Endothelial cell of umbilical vein (primary cell): Measurements from ENCODE around the gene B3GALNT2. TPM values are rescaled to one million over a fixed set of nuclear protein-coding genes. Genes with fewer than 3 reads are reported as not detected.
"Not testable (repeated sequence)": the region's sequence is repeated elsewhere in the genome, so short reads cannot be mapped to it uniquely, and the experiment has no call there.

Experiments used
- BruUV-seq: library from RNA; stranded (reverse); fragments of 400-500 nt; replicated peaks from 2 replicates; lab custom pipeline; 2021; lab: Mats Ljungman, UMichigan
- CTCF ChIA-PET: fragments of 300-600, 350-600 bp; sonication (Branson Sonifier 250); formaldehyde crosslinking; loops from one replicate; lab custom pipeline; 2021; ENCODE audit warnings: antibody characterized with exemption, inconsistent platforms; lab: Charles Lee
- POLR2A ChIA-PET: fragments of 300-600, 350-600 bp; sonication (Branson Sonifier 250); formaldehyde crosslinking; loops from one replicate; lab custom pipeline; 2021; ENCODE audit warnings: antibody characterized with exemption, inconsistent platforms; lab: Charles Lee
- DNase-seq: peaks from one replicate; pipeline ENCODE4 v3.0.0-alpha.2; 2011; ENCODE audit warnings: low read depth, low spot score
- FAIRE-seq: peaks from 2 replicates; lab custom pipeline; 2011; peaks lifted over from hg19 to GRCh38; lab: Jason Lieb, UNC
- H2AFZ ChIP-seq: 2 replicates; pipeline ENCODE4 v1.6.0; 2012; ENCODE audit warnings: low read depth, low read length, control low read depth, inconsistent platforms
- H3K27ac ChIP-seq: 2 replicates; pipeline ENCODE4 v1.5.1; 2011; ENCODE audit warnings: low read depth, mild to moderate bottlenecking, control low read depth, low read length, moderate library complexity; ENCODE audit not compliant: insufficient read depth
- H3K27me3 ChIP-seq, 2 experiments: 2 replicates each; pipeline versions ENCODE4 v1.6.0 to v1.6.1; 2011; ENCODE audit warnings: low read length in 2 of 2, mixed read lengths in 1 of 2; ENCODE audit not compliant: control insufficient read depth in 2 of 2, insufficient read depth in 2 of 2
- H3K36me3 ChIP-seq, 2 experiments: 2 replicates in 1 of 2; 3 replicates in 1 of 2; pipeline ENCODE4 v1.5.1; 2011; ENCODE audit warnings: low read length in 2 of 2, mild to moderate bottlenecking in 1 of 2, moderate library complexity in 1 of 2; ENCODE audit not compliant: control insufficient read depth in 2 of 2, insufficient read depth in 2 of 2; ENCODE audit errors: extremely low read depth in 1 of 2
- H3K4me1 ChIP-seq: 3 replicates; pipeline ENCODE4 v1.5.1; 2011; ENCODE audit warnings: mild to moderate bottlenecking, low read length; ENCODE audit not compliant: control insufficient read depth, insufficient read depth; ENCODE audit errors: extremely low read depth
- H3K4me2 ChIP-seq: 2 replicates; pipeline ENCODE4 v1.6.1; 2011; ENCODE audit warnings: low read length, control low read depth, mixed read lengths; ENCODE audit not compliant: insufficient read depth
- H3K4me3 ChIP-seq, 3 experiments: fragments of 200-600 bp in 1 of 3; sonication (generic), shearing (Covaris generic) in 1 of 3; replicated peaks in 1 of 3; 2 replicates each; pipeline ENCODE4 v1.5.1; 2011 to 2016; ENCODE audit warnings: control low read depth in 3 of 3, low read length in 3 of 3, mild to moderate bottlenecking in 2 of 3, inconsistent platforms in 1 of 3, low read depth in 1 of 3, moderate library complexity in 1 of 3; ENCODE audit not compliant: insufficient read depth in 1 of 3
- H3K79me2 ChIP-seq: 2 replicates; pipeline ENCODE4 v1.6.0; 2012; ENCODE audit warnings: low read length, inconsistent platforms; ENCODE audit not compliant: control insufficient read depth, insufficient read depth
- H3K9ac ChIP-seq: replicated peaks from 2 replicates; pipeline ENCODE3; 2011; ENCODE audit warnings: low read length, control low read depth; ENCODE audit not compliant: insufficient read depth; ENCODE audit errors: extremely low read depth
- H3K9me1 ChIP-seq: replicated peaks from 3 replicates; pipeline ENCODE4 v1.6.0; 2011; ENCODE audit warnings: mild to moderate bottlenecking, low read length; ENCODE audit not compliant: control insufficient read depth, insufficient read depth; ENCODE audit errors: extremely low read depth
- H3K9me3 ChIP-seq: replicated peaks from 2 replicates; pipeline ENCODE4 v1.5.1; 2012; ENCODE audit warnings: low read length, inconsistent platforms; ENCODE audit not compliant: control insufficient read depth, insufficient read depth
- H4K20me1 ChIP-seq: replicated peaks from 2 replicates; pipeline ENCODE3; 2011; ENCODE audit warnings: mild to moderate bottlenecking, low read length; ENCODE audit not compliant: control insufficient read depth, insufficient read depth; ENCODE audit errors: extremely low read depth
- EZH2 ChIP-seq: IDR thresholded peaks from 2 replicates; pipeline ENCODE4 v1.6.1; 2012; ENCODE audit warnings: borderline replicate concordance, low read depth, mild to moderate bottlenecking, moderate library complexity, low read length, inconsistent platforms; ENCODE audit not compliant: severe bottlenecking
- GATA2 ChIP-seq: IDR thresholded peaks from 2 replicates; pipeline ENCODE4 v1.7.0; 2011; ENCODE audit warnings: low read depth, mild to moderate bottlenecking, moderate library complexity, mixed read lengths, low read length; ENCODE audit not compliant: insufficient read length, insufficient read depth
- MYC ChIP-seq: IDR thresholded peaks from one replicate; pipeline ENCODE4 v1.6.1; 2011; ENCODE audit warnings: mild to moderate bottlenecking, low read depth, low read length
- POLR2AphosphoS5 ChIP-seq: IDR thresholded peaks from 2 replicates; pipeline ENCODE4 v1.6.1; 2012; ENCODE audit warnings: low read depth, mild to moderate bottlenecking, control low read depth, low read length, moderate library complexity; ENCODE audit not compliant: insufficient read depth
- dilution Hi-C: fragments of 300-500 bp; cut with MboI; formaldehyde crosslinking; loops from one replicate; pipeline ENCODE4 v1.15.0; 2019; ENCODE audit warnings: low sequenced_read_pairs; ENCODE audit not compliant: extremely low pct_ligation_motif_present
- intact Hi-C: fragments of 100-400 bp; cut with micrococcal nuclease; formaldehyde crosslinking; loops from one replicate; pipeline ENCODE4 v1.10.0; 2022
- polyA plus RNA-seq, 4 experiments: library from polyadenylated mRNA; depleted of rRNA in 3 of 4; stranded (reverse) in 3 of 4; unstranded in 1 of 4; fragments of >200 nt; gene quantifications; 2 replicates each; pipeline versions ENCODE4 v1.2.1 to v1.2.3, GENCODE V29; 2011 to 2012; ENCODE audit warnings: missing spikeins in 1 of 4
- total RNA-seq: library from RNA; stranded (reverse); gene quantifications from 2 replicates; pipeline ENCODE4 v1.2.3, GENCODE V29; 2021
- TF ChIP-seq, protein P1 (sequence below): IDR thresholded peaks from 2 replicates; pipeline ENCODE4 v1.6.1; 2011; ENCODE audit not compliant: insufficient read depth, insufficient read length

The B3GALNT2 gene
- total and polyA plus RNA-seq, 2 donors (not counting 3 experiments of a cell fraction or from before 2014, with no cell fraction given) = 12.0 to 32.2 TPM

DNA sequence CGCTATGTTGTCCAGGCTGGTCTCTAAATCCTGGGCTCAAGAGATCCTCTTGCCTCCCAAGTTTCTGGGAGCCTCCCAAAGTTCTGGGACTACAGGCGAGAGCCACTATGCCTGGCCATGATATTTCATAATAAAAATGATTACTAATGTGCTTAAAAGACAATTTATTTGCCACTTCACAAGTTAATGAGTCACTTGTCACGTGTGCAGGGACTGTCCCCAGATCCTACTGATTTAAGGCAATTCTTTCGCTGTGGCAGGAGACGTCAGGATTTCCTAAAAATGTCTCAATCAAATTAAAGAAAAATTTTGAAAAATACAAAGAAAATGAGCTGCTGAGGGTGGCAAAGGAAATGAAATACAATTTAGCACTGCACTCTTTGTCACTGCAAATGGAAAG is 43.5 kb downstream of the B3GALNT2 start:
- dilution Hi-C loops (no loop called here), intact Hi-C loops (no loop called here)
- Histone ChIP-seq H3K9ac (no peak overlapping the region), H3K79me2 (no peaks in the 10 kb centered on the region), H3K4me1 (no peaks in the 10 kb centered on the region), H3K36me3 (no peaks in the 10 kb centered on the region), H3K27ac (no peak overlapping the region), H4K20me1 (no peaks in the 10 kb centered on the region), H3K9me1 (no peaks in the 10 kb centered on the region), H3K4me2 (no peak overlapping the region), H3K9me3 (no peaks in the 10 kb centered on the region), H2AFZ (no peak overlapping the region), H3K4me3 (no peak overlapping the region), H3K27me3 (no peaks in the 10 kb centered on the region)
- BruUV-seq = no TSS peak
- FAIRE-seq (no peak), DNase-seq (no peak)
- ChIA-PET CTCF (interaction anchor here (1.1 kb wide), 1 partner anchor 300 kb away, joined by 5 read pairs; no protein-coding TSS in a partner anchor), POLR2A (no interaction called here)
- TF ChIP-seq MYC (no peak), POLR2AphosphoS5 (no peak), GATA2 (no peak), EZH2 (no peak)
- TF ChIP-seq, protein P1, sequence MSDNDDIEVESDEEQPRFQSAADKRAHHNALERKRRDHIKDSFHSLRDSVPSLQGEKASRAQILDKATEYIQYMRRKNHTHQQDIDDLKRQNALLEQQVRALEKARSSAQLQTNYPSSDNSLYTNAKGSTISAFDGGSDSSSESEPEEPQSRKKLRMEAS = no peak

DNA sequence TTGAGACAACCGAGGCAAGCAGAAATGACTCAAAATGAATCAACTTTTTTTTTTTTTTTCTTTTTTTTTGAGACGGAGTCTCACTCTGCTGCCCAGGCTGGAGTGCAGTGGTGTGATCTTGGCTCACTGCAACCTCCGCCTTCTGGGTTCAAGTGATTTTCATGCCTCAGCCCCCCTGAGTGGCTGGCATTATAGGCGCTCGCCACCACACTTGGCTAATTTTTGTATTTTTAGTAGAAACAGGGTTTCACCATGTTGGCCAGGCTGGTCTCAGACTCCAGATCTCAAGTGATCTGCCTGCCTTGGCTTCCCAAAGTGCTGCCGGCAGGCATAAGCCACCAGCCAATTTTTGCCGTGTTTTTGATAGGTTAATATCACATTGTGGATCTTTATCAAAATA is 46.4 kb downstream of the B3GALNT2 start:
- H3K9me3 ChIP-seq, intact Hi-C loops, dilution Hi-C loops, H3K4me3 ChIP-seq, H3K79me2 ChIP-seq, CTCF ChIA-PET, FAIRE-seq, H3K27me3 ChIP-seq, POLR2A ChIA-PET, H3K27ac ChIP-seq, H3K4me2 ChIP-seq, H3K9me1 ChIP-seq, H3K4me1 ChIP-seq, DNase-seq, H3K36me3 ChIP-seq, H4K20me1 ChIP-seq, H2AFZ ChIP-seq, BruUV-seq, H3K9ac ChIP-seq: not testable (repeated sequence)
